H1 (cell line): ENCODE results near the gene OMA1.

Experiments
- CEBPB ChIP-seq: IDR thresholded peaks from 2 replicates; pipeline ENCODE4 v1.6.1; 2012; ENCODE audit warnings: low read depth, low read length
- EP300 ChIP-seq, 2 experiments: IDR thresholded peaks; 1 replicate in 1 of 2; 2 replicates in 1 of 2; pipeline ENCODE4 v1.6.1; 2011 to 2012; ENCODE audit warnings: low read depth in 2 of 2, low read length in 2 of 2, mild to moderate bottlenecking in 2 of 2, borderline replicate concordance in 1 of 2, inconsistent platforms in 1 of 2, moderate library complexity in 1 of 2
- GTF2F1 ChIP-seq: IDR thresholded peaks from 2 replicates; pipeline ENCODE4 v1.6.1; 2012; ENCODE audit warnings: low read depth, low read length, improper control_type of control experiment, borderline replicate concordance
- JUND ChIP-seq: IDR thresholded peaks from 2 replicates; pipeline ENCODE4 v1.6.1; 2011; ENCODE audit warnings: mild to moderate bottlenecking, improper control_type of control experiment, low read length
- NRF1 ChIP-seq: IDR thresholded peaks from 2 replicates; pipeline ENCODE4 v1.6.1; 2011; ENCODE audit warnings: mild to moderate bottlenecking, low read depth, low read length, improper control_type of control experiment
- POLR2AphosphoS5 ChIP-seq: IDR thresholded peaks from 2 replicates; pipeline ENCODE4 v1.6.1; 2011; ENCODE audit warnings: low read depth, low read length
- RAD21 ChIP-seq, 2 experiments: IDR thresholded peaks in 1 of 2; conservative IDR thresholded peaks in 1 of 2; 2 replicates each; pipeline ENCODE4 v1.6.1; 2011; ENCODE audit warnings: low read depth in 2 of 2, low read length in 2 of 2, improper control_type of control experiment in 1 of 2, inconsistent platforms in 1 of 2, mild to moderate bottlenecking in 1 of 2, moderate library complexity in 1 of 2
- TF ChIP-seq, protein P1 (sequence below), 3 experiments: IDR thresholded peaks; 1 replicate in 2 of 3; 2 replicates in 1 of 3; pipeline versions ENCODE4 v1.5.1 to v1.6.1; 2011; ENCODE audit warnings: low read length in 3 of 3, mild to moderate bottlenecking in 3 of 3, inconsistent platforms in 2 of 3, low read depth in 1 of 3, moderate library complexity in 1 of 3; ENCODE audit not compliant: insufficient read depth in 1 of 3; ENCODE audit errors: control extremely low read depth in 1 of 3
- TF ChIP-seq, protein P2 (sequence below): IDR thresholded peaks from 2 replicates; pipeline ENCODE4 v1.6.1; 2012; ENCODE audit warnings: inconsistent platforms

DNA sequence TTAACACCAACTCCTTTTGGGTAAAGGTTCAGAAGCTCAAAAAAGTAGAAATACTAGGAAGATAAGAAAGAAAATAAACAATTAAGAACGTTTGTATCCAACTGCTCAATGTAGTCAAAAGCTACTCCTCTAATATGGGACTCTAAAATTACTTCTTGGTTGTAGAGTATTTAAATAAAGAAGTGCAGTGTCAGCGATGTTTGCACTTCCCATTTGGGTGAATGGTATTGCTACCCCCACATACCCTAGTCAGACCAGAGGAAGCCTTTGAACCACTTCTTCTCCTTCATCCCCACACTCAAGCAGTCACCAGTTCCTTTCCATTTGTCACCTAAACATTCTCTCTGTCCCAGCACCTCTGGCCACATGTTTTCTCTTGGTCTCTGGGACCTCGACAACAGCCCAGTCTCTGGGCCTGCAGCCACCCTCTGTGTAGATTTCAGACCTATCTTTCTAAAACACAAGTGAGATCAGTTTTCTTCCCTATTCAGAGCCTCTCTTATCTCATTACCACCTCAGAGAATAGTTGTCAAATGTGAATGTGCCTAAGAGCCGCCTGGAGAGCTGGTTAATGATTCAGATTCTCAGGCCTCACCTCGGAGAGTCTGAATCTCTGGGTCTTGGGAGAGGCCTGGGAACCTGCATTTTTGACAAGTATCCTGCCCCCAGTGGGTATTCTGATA is 109.8 kb downstream of the OMA1 start:
- no peak for TF ChIP-seq NRF1
- TF ChIP-seq, protein P1, sequence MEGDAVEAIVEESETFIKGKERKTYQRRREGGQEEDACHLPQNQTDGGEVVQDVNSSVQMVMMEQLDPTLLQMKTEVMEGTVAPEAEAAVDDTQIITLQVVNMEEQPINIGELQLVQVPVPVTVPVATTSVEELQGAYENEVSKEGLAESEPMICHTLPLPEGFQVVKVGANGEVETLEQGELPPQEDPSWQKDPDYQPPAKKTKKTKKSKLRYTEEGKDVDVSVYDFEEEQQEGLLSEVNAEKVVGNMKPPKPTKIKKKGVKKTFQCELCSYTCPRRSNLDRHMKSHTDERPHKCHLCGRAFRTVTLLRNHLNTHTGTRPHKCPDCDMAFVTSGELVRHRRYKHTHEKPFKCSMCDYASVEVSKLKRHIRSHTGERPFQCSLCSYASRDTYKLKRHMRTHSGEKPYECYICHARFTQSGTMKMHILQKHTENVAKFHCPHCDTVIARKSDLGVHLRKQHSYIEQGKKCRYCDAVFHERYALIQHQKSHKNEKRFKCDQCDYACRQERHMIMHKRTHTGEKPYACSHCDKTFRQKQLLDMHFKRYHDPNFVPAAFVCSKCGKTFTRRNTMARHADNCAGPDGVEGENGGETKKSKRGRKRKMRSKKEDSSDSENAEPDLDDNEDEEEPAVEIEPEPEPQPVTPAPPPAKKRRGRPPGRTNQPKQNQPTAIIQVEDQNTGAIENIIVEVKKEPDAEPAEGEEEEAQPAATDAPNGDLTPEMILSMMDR (IDR thresholded peaks at IDR 0.05; ENCODE audit: control extremely low read depth in 1 of 3, insufficient read depth in 1 of 3, low read depth in 1 of 3, low read length in 3 of 3) = no peak
- no peak for TF ChIP-seq RAD21 (IDR thresholded peaks at IDR 0.05 in 1 of 2, conservative IDR thresholded peaks at IDR 0.05 in 1 of 2; ENCODE audit: low read depth in 2 of 2, low read length in 2 of 2)
- TF ChIP-seq, protein P2, sequence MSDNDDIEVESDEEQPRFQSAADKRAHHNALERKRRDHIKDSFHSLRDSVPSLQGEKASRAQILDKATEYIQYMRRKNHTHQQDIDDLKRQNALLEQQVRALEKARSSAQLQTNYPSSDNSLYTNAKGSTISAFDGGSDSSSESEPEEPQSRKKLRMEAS = no peak
- no peak for TF ChIP-seq EP300 (IDR thresholded peaks at IDR 0.05; ENCODE audit: borderline replicate concordance in 1 of 2, low read depth in 2 of 2, low read length in 2 of 2)
- no peak for TF ChIP-seq GTF2F1
- TF ChIP-seq JUND = no peak
- TF ChIP-seq POLR2AphosphoS5 = no peak
- no peak for TF ChIP-seq CEBPB
